NCI-H345 treated with DMSO at 0.1 percent for 48 hours (cell line): Measurements from ENCODE around the gene ADCYAP1R1.

Experiments used
- DNase-seq: peaks from one replicate; lab custom pipeline; 2025; ENCODE audit not compliant: unreplicated experiment; lab: John Stamatoyannopoulos, UW

ADCYAP1R1 gene

DNA sequence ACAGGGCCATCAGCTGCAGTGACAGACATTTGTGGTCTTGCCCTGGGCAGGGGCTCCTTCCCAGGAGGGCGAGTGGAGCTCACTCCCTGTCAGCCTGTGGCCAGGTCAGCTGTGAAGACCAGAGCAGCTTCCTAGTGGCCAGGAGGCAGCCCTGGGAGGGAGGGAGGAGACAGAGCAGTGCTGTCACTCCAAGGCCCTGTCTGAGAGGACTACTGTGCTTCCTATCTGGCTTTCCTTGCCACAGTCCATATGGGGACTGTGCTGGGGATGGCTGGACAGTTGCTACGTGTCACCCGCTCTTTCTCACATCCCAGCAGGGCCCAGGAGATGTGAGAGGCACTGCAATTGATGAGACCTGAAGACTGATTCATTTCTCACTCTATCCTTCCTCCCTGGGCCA lies 15.2 kb upstream of the ADCYAP1R1 start:
- DNase-seq = no peak

GRCh38 chr7:31043051-31043471 lies 9.0 kb upstream of the ADCYAP1R1 start:
- peak; percentile 17 for DNase-seq

GRCh38 chr7:31044529-31044928 lies 7.6 kb upstream of the ADCYAP1R1 start:
- DNase-seq = no peak

GRCh38 chr7:31046723-31047122 lies 5.4 kb upstream of the ADCYAP1R1 start:
- no peak for DNase-seq

DNA sequence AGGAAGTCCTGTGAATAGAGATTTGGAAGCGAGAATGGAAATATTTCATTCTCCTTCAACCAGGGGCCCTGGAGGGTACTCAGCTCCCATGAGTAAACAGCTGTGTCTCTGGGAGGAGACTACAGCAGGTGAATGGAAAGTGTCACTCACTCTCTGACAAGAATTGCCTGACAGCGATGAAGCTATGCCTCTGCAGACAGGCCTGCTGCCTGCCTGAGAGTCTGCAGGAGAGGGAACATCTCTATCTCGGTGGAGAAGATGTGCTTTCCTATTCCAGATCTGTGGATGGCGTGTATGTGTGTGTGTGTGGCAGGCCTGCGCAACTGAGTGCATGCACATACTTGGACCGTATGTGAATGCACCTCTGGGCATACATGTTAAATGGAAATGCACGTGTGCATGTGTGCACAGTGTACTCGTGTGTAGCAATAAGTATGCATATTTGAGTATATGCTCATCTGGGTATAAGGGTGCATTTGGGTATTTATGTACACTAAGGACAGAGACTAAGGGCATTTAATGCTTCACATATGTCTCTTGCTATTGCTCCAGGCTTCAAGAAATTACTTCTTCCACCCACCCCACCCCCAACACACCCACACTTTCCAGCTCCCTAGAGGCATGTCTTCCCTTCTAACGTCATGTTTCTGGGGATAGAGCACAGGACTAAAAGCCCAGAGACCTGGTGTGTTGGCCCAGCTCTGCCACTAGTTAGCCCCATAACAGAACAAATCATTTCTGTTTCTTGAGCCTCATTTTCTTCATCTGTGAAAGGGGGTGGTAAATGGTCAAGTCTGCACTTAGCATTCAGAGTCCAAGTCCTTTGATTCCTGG lies 4.6 kb upstream of the ADCYAP1R1 start:
- no peak for DNase-seq

GRCh38 chr7:31049005-31049765 lies 2.9 kb upstream of the ADCYAP1R1 start:
- DNase-seq = peak; percentile 24

DNA sequence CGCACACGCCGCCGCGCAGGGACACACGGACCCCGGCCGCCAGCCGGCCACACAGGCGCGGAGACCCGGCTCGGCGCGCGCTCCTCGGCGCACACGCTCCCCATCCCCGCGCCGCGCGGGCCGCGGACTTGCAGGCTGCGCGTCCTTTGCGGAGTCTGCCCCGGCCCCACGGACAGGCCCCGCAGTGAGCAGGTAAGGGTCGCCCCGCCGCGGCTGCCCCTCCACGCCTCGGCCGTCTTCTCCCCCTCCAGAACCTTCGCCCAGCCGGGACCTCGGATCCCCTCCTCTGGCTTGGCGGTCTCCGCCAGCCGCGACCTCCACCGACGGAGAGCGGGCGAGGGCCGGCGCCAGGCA lies 356 bp downstream of the ADCYAP1R1 start:
- no peak for DNase-seq

DNA sequence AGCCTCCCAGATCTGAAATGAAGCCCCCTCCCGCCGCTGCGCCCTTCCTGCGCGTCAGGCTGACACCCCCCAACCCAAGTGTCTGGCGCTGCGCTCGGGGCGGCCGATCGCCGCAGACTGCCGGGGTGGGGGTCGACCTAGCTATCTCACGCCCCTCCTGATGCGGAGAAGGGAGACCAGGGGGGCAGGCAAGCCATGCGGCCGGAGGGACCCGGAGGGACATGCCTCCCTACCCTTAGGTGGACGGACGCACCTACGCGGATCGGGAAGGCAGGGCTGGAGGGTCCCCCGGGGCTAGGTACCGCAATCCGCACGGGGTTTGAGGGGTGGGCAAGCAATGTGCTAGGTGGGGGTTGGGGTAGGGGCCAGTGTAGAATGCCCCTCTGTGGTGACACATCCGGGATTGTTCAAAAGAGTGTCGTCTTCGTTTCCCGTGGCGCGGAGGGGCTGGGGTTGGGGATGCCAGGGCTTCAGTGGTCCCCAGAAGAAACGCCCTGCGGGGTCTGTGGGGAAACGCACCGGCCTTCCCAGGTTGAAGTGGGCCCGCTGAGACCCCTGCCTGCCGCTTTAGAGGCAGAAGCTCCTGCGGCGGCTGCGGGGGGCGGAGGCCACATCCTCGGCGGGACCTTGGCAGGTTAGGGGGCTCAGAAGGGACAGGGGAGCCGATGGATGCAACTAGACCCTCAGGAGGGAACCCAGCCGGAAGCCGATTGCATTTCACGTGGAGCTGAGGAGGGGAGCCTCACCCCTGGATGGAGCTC lies 913 bp downstream of the ADCYAP1R1 start:
- no peak for DNase-seq

GRCh38 chr7:31053986-31054385 lies 1.9 kb downstream of the ADCYAP1R1 start:
- no peak for DNase-seq

GRCh38 chr7:31054608-31055278 lies 2.6 kb downstream of the ADCYAP1R1 start:
- no peak for DNase-seq

- DNase-seq = no peak
Measured at GRCh38 chr7:31055471-31055870, 3.4 kb downstream of the ADCYAP1R1 start.

- DNase-seq = no peak
Measured at GRCh38 chr7:31056775-31057346, 4.8 kb downstream of the ADCYAP1R1 start.

DNA sequence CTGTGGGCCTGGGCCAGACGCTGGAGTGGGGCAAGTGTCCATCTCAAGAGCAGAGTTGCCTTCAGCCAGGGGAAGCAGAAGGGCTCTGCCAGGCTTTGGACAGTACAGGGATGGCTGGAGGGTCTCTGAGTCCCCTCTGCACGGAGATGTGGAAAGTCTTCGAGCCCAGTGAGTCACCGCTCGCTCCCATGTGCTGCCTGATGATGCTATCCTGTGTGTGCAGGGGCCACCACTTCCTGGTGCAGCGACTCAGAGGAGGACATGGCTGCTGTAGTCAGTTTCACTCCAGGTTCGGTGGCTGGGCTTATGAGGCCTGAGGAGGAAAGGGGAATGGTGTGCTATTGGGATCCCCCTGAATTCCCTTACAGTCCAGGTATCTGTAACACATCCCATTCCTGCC lies 6.0 kb downstream of the ADCYAP1R1 start:
- no peak for DNase-seq

DNA sequence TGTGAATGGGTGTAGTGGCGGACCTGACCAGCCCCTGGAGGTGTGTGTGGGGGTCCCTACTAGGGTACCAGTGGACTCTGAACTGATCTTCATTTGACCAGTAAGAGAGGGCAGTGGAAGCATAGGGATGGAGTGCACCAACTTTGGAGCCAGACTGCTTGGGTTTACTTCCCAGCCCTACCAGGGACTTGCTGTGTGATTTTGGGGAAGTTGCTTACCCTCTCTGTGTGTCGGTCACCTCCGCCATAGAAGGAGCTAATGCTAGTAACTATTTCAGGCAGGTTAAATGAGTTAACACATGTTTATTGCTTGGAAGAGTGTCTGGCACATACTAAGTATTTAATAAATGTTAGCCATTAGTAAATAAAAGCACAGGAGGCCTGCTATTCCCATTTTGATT lies 6.6 kb downstream of the ADCYAP1R1 start:
- DNase-seq = no peak

DNA sequence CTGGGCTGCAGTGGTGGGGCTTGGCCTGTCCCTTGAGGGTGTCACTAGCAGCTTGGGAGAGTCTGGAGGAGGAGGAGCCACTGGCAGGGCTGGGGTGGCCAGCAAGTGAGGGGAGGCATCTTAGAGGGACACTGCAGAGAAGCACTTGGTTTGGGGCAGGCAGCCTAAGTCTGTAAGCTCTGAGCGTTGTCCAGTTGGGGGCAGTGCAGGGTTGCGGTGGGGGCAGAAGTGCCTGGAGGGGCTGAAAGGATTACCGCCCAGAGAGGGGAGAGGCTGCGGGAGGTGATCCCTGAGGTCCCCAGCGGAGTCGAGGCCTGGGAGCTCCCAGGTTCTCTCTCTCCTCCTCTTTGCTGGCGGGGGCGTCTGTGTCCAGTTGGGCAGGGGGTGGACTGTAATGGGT lies 7.4 kb downstream of the ADCYAP1R1 start:
- no peak for DNase-seq

DNA sequence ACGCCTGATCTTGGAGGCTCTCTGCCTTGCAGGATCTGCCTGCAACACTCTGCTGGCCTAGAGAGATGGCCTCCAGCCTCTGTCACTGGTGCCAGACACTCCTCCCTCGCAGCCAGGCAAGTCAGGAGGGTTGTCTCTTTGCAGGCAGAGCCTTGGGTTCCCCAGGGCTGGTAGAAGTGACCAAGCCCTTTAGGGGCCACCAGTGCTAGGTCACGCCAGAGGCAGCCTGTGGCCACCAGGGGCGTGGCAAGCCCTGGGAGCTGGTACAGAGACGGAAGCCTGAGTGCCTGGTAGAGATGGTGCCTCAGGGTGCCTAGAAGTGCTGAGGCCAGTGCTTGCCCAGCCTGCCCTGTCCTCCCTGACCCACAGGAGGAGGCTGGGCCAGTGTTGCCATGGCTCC lies 9.1 kb downstream of the ADCYAP1R1 start:
- DNase-seq = no peak

GRCh38 chr7:31062746-31063435 lies 10.8 kb downstream of the ADCYAP1R1 start:
- DNase-seq = no peak

GRCh38 chr7:31065021-31065593 lies 13.0 kb downstream of the ADCYAP1R1 start:
- DNase-seq = no peak

DNA sequence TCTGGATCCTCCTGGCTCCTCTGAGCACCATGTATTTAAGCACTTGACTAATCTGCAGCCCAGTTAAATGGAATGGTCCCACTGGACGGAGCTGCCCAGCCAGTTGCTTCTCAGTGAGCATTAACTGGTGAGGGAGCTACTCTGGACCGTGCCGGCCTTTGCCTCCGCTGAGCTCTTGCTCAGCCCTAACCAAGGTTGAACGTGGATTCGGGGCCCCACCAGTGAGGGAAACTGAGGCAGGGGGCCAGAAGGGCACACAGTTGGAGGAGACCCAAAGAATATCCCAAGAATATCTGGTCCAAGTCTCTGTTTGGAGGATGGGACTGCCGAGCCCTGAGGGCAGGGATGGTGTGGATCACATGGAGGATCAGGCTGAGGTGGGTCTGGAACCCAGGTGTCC lies 13.7 kb downstream of the ADCYAP1R1 start:
- DNase-seq = no peak
